MM.1S (cell line): ENCODE data around the gene KLHL3.

ENCODE experiments used
- DNase-seq: peaks from one replicate; pipeline ENCODE4 v3.0.0-alpha.2; 2015
- H2AFZ ChIP-seq: fragments of 300-600 bp; sonication (generic); 2 replicates; pipeline ENCODE4 v1.6.0; 2016; ENCODE audit warnings: antibody characterized with exemption, low read length
- H3F3A ChIP-seq: fragments of 300-600 bp; sonication (generic); 2 replicates; pipeline ENCODE4 v1.6.1; 2016; ENCODE audit warnings: mild to moderate bottlenecking, antibody characterized with exemption, low read length, moderate library complexity, mixed read lengths; ENCODE audit not compliant: insufficient read depth
- H3K27ac ChIP-seq: fragments of 300-600 bp; sonication (generic); 2 replicates; pipeline ENCODE4 v1.5.1; 2016; ENCODE audit warnings: mild to moderate bottlenecking, low read length
- H3K27me3 ChIP-seq: fragments of 300-600 bp; sonication (generic); replicated peaks from 2 replicates; pipeline ENCODE4 v1.6.0; 2016; ENCODE audit warnings: low read length; ENCODE audit not compliant: insufficient read depth
- H3K36me3 ChIP-seq: fragments of 300-600 bp; sonication (generic); replicated peaks from 2 replicates; pipeline ENCODE4 v1.6.1; 2016; ENCODE audit warnings: mild to moderate bottlenecking, low read length, mixed read lengths; ENCODE audit not compliant: insufficient read depth
- H3K4me1 ChIP-seq: fragments of 300-600 bp; sonication (generic); 2 replicates; pipeline ENCODE4 v1.6.1; 2016; ENCODE audit warnings: low read length, mixed read lengths
- H3K4me2 ChIP-seq: fragments of 300-600 bp; sonication (generic); 2 replicates; pipeline ENCODE4 v1.6.0; 2016; ENCODE audit warnings: low read depth, low read length
- H3K4me3 ChIP-seq: fragments of 300-600 bp; sonication (generic); 2 replicates; pipeline ENCODE4 v1.5.1; 2016; ENCODE audit warnings: low read length, mixed read lengths
- H3K79me2 ChIP-seq: fragments of 300-600 bp; sonication (generic); 2 replicates; pipeline ENCODE4 v1.6.1; 2016; ENCODE audit warnings: mixed run types, low read length, mixed read lengths
- H3K9ac ChIP-seq: fragments of 300-600 bp; sonication (generic); 2 replicates; pipeline ENCODE4 v1.6.1; 2016; ENCODE audit warnings: low read length, mixed read lengths
- H3K9me2 ChIP-seq: fragments of 300-600 bp; sonication (generic); replicated peaks from 2 replicates; pipeline ENCODE4 v1.6.1; 2016; ENCODE audit warnings: mild to moderate bottlenecking, low read length, mixed read lengths; ENCODE audit not compliant: insufficient read depth
- H3K9me3 ChIP-seq: fragments of 300-600 bp; sonication (generic); replicated peaks from 2 replicates; pipeline ENCODE4 v1.6.1; 2016; ENCODE audit warnings: mild to moderate bottlenecking, low read length, mixed read lengths; ENCODE audit not compliant: insufficient read depth
- H4K20me1 ChIP-seq: fragments of 300-600 bp; sonication (generic); 2 replicates; pipeline ENCODE4 v1.6.1; 2016; ENCODE audit warnings: mild to moderate bottlenecking, low read length, moderate library complexity, mixed read lengths; ENCODE audit not compliant: insufficient read depth
- CTCF ChIP-seq: fragments of 300-600 bp; sonication (generic); IDR thresholded peaks from 2 replicates; pipeline ENCODE4 v1.5.1; 2016; ENCODE audit warnings: antibody characterized with exemption, low read length, mixed read lengths
- EZH2 ChIP-seq: fragments of 300-600 bp; sonication (generic); optimal IDR thresholded peaks from 2 replicates; pipeline ENCODE3; 2017; ENCODE audit warnings: low read depth, mild to moderate bottlenecking, antibody characterized with exemption, low read length, mixed read lengths
- EZH2phosphoT487 ChIP-seq: fragments of 300-600 bp; sonication (generic); IDR thresholded peaks from 2 replicates; pipeline ENCODE4 v1.6.1; 2018; ENCODE audit warnings: antibody characterized with exemption, low read length

KLHL3 gene

GRCh38 chr5:137632716-137633115, 103.2 kb downstream of the KLHL3 start:
- no peaks in the 10 kb centered on the region for H3F3A ChIP-seq
- H3K9me3 ChIP-seq = no peaks in the 10 kb centered on the region
- no peaks in the 10 kb centered on the region for H3K36me3 ChIP-seq
- H3K4me2 ChIP-seq = no peak overlapping the region
- no peak overlapping the region for H3K9ac ChIP-seq
- no peaks in the 10 kb centered on the region for H3K79me2 ChIP-seq
- no peaks in the 10 kb centered on the region for H3K27me3 ChIP-seq
- TF ChIP-seq EZH2phosphoT487 (no peak), EZH2 (no peak), CTCF (no peak)
- H4K20me1 ChIP-seq = no peaks in the 10 kb centered on the region
- no peak overlapping the region for H2AFZ ChIP-seq
- no peaks in the 10 kb centered on the region for H3K9me2 ChIP-seq
- H3K4me3 ChIP-seq = no peak overlapping the region
- H3K4me1 ChIP-seq = no peaks in the 10 kb centered on the region
- DNase-seq = no peak
- H3K27ac ChIP-seq = no peak overlapping the region

GRCh38 chr5:137631453-137631852, 104.4 kb downstream of the KLHL3 start:
- H3K27me3 ChIP-seq = no peaks in the 10 kb centered on the region
- H3K4me2 ChIP-seq = no peak overlapping the region

GRCh38 chr5:137630972-137631370, 104.9 kb downstream of the KLHL3 start:
- H3K4me3 ChIP-seq = no peak overlapping the region
- H3F3A ChIP-seq = no peaks in the 10 kb centered on the region

More at GRCh38 chr5:137631453-137631852, 104.4 kb downstream of the KLHL3 start:
- no peak overlapping the region for H3K27ac ChIP-seq
- no peaks in the 10 kb centered on the region for H3K9me2 ChIP-seq
- no peaks in the 10 kb centered on the region for H4K20me1 ChIP-seq
- no peak overlapping the region for H2AFZ ChIP-seq
- no peak overlapping the region for H3K9ac ChIP-seq
- H3F3A ChIP-seq = no peaks in the 10 kb centered on the region
- H3K36me3 ChIP-seq = no peaks in the 10 kb centered on the region
- no peak overlapping the region for H3K4me3 ChIP-seq
- H3K4me1 ChIP-seq = no peaks in the 10 kb centered on the region
- no peaks in the 10 kb centered on the region for H3K79me2 ChIP-seq
- TF ChIP-seq EZH2 = no peak
- TF ChIP-seq EZH2phosphoT487 = no peak
- TF ChIP-seq CTCF = no peak
- DNase-seq = no peak
- H3K9me3 ChIP-seq = no peaks in the 10 kb centered on the region

More at GRCh38 chr5:137630972-137631370, 104.9 kb downstream of the KLHL3 start:
- Histone ChIP-seq H3K27me3 (no peaks in the 10 kb centered on the region), H3K9me3 (no peaks in the 10 kb centered on the region), H3K27ac (no peak overlapping the region), H4K20me1 (no peaks in the 10 kb centered on the region), H3K4me1 (no peaks in the 10 kb centered on the region), H3K9me2 (no peaks in the 10 kb centered on the region), H3K9ac (no peak overlapping the region), H3K79me2 (no peaks in the 10 kb centered on the region), H3K36me3 (no peaks in the 10 kb centered on the region), H2AFZ (no peak overlapping the region), H3K4me2 (no peak overlapping the region)
- DNase-seq = no peak
- TF ChIP-seq EZH2phosphoT487 = no peak
- no peak for TF ChIP-seq CTCF
- TF ChIP-seq EZH2 = no peak
